B cell (primary cell): ENCODE results near the gene NR4A3.
A peak's percentile ranks its signal among the peaks of the same experiment; 100 is the strongest.

Experiments used
- CTCF ChIP-seq: fragments of 200-600 bp; IDR thresholded peaks from one replicate; pipeline ENCODE4 v1.8.0; 2022; ENCODE audit warnings: antibody characterized with exemption, mild to moderate bottlenecking
- EZH2 ChIP-seq: IDR thresholded peaks from 2 replicates; pipeline ENCODE4 v1.6.1; 2012; ENCODE audit warnings: borderline replicate concordance, low read depth, mild to moderate bottlenecking, moderate library complexity, low read length; ENCODE audit not compliant: insufficient read depth, poor library complexity, severe bottlenecking

GRCh38 chr9:99807276-99807852 lies 14.3 kb upstream of the NR4A3 start:
- TF ChIP-seq CTCF (peak; percentile 93), EZH2 (no peak)
